GM21515 (cell line): ENCODE results near the gene PFDN5.
"Not testable (repeated sequence)": the region's sequence is repeated elsewhere in the genome, so short reads cannot be mapped to it uniquely, and the experiment has no call there.

Experiments used
- ATAC-seq: cut with Tn5 transposase; IDR thresholded peaks from one replicate; pipeline ENCODE4 v1.9.1; 2021; ENCODE audit not compliant: unreplicated experiment

PFDN5 gene

DNA sequence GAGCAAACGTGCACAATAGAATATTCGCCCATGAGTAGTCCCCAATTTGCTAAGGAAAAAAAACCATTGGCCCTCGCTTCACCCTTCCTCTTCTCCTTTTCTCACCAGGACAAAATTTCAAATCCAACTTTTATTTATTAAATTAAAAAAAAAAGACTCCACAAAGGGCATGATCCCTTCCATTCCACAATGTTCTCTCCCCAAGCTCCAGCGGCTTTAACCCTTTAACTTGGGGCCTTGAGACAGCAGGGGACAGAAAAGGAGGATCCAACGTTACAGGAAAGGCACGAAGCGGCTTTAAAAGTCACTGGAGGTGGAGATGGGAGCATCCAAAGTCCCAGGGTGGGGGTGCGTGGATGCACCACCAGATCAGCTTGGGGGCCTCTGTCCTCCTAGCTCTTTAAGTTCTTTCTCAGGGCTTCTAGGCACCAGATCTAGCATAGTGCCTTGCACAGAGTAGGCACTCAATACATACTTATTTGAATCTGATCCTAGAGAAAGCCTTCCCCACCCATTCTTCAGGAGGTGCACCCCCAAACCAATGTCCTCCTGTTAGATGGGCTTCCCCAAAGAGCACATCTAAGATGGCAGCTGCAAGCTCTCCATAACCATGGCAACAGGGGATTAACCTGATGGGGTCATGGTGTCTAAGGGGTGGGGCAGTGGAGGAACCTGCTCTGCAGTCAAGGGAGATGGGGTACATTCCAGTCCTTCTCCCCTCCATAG lies 31.3 kb downstream of the PFDN5 start:
- no peak for ATAC-seq

DNA sequence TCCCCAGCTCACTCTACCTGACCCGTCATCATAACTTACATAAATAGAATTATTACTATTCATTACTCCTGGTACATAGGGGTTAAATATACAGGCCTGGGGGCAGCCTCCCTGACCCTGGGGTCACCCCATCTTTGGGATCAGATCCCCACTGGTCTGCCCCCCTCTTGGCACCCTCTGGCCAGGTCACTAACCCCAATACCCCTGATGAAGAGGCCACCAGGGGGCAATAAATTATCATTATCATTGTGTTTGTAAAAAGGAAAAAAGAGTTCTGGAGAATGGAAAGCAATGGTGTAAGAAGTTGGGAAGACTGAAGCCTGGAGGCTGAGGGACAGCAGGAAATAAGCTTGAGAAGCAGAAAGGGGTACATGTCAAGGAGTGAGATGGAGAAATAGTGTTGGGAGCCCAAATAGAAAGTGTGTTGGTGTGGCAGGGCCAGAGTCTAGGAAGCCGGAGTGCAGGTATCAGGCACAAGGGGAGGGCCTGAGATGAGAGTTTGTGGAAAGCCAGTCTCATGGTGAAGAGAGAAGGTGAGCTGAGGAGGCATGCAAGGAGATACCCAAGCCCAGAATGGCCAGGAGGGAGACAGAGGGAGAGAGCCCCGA lies 32.2 kb downstream of the PFDN5 start:
- no peak for ATAC-seq

DNA sequence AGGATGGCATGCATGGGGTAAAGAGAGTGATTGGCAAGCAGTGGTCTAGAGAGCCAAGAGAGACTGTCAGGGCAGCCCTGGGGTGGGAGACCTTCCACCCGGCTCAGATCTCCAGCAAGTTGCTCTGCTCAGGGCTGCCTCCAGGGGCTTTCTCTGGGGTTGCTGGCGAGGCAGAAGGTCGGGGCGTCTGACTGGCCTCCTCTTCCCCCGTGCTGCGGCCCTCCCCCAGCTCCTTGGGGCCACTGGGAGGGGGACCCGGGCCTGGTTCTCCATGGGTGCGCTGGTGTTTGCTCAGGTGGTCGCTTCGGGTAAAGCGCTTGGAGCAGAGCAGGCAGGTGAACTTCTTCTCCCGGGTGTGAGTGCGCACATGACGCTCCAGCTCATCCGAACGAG lies 32.7 kb downstream of the PFDN5 start:
- ATAC-seq: no peak

DNA sequence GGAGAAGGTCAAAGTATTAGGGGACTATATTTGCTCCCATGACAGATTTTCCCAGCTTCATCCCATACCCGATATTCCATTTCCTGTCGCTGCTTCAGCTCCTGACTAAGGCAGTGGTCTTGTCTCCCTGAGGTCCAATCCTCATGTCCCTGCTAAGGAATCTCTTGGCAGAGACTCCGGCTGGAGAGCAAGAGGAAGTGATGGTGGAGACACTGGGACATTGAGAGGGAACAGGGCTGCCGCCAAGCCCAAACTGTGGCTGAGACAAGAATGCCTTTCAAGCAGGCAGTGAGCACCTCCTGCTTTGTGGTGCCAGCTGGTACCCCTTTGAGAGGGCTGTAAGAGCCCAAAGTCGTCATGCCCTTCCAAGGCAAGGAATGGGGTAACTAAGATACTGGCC lies 35.3 kb downstream of the PFDN5 start:
- no peak for ATAC-seq

DNA sequence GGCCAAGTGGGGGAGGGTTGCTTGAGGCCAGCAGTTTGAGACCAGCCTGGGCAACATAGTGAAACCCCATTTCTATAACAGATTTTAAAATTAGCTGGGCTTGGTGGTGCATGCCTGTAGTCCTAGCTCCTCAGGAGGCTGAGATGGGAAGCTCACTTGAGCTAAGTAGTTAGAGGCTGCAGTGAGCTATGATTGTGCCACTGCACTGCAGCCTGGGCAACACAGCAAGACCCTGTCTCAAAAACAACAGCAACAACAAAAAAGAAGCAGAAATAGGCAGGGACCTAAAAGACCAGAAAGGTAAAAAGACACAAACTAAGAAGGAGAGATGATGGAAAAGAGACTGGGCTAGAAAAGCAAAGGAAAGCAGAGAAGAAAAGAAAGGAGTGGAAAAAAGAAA lies 37.0 kb downstream of the PFDN5 start:
- not testable (repeated sequence) for ATAC-seq

DNA sequence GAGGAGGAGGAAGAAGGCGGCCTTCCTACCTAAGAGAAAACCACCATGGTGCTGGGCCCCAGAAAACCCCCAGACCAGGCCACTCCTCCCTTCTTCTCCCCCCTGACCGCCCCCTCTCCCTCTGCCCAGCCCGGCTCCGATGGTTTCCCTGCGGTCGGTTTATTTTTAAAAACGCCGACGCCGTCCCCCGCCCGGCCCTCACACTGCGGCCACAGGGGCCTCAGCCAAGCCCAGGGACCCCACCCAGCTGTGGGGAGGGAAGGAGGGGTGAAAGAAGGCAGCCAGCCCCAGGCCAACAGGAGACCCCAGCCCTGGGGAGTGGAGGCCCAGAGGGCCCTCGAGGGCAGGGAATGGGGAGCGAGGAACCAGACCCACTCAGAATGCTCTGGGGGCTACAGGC lies 37.4 kb downstream of the PFDN5 start:
- no peak for ATAC-seq

DNA sequence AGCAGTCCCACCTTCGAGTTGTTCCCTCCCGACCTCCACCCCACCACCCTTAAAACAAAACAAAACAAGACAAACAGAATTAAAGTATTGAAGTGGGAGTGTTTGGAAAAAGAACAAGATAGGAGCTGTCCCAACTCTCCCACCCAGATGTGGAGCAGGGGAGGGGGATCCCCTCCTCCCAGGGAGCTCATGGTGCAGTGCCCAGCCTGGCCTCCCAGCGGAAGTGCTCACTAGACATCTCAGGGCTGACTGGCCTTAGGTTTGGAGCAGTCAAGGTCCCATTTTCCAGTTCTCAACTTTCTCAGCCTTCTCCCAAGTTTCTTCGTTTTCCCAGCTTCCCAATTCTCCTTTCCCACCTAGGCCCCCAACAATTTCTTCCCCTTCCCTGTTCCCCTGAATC lies 37.9 kb downstream of the PFDN5 start:
- ATAC-seq: no peak

DNA sequence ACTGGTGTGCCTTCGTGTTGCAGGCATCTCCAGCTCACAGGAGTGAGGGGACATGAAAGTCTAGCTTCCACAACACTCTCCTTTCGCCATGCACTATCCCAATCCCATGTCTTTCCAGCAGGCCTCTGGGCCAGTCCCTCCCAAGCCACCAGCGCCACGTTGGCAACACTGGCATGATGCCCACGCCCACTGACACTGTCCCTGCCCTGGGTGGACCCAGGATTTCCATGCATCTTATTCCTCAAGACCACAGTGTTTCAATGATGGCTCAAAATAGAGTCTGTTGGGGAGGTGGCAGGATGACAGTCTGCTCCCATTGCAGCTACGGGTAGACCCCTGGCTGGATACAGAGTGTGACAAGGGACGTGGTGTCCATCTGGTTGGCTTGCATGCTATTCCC lies 38.5 kb downstream of the PFDN5 start:
- ATAC-seq: no peak

DNA sequence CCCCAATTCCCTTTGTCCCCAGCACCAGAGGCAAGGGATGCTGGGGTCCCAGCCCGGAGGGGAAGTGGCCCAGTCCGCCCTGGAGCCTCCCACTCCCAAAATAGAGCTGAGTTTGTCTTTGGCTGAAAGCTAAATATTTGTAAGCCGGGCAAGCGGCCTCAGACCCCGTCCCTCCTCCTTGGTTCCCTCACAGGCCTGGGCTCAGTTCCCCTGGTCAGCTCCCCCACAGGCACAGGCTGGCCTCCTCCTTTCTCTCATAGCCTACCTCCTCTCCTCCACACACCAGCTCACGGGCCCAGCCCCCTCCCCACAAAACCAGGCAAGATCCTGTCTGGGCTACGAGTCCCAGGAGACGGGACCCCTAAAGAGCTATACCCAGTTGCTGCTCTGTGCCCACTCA lies 39.5 kb downstream of the PFDN5 start:
- ATAC-seq: no peak

DNA sequence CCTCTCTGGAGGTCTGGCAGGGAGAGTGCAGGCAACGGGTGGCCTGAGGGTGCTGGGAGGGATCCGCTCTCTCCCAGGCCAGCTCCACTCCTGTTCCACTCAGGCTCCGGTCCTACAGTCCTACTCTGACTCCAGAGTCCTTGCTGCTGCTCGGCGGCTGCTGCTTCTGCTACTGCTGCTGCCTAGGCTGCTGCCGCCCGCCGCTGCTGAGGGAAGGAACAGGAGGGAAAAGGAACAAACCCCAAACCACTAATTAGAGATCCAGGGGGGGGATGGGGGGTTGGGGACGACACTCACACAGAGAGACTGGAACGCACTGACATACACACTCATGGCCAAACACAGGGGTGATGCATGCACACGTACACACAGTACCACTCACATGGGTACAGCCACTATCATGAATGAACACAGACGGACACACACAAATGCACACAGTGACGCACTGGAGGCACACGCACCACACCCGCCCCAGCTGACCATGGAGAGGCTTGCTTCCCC lies 40.9 kb downstream of the PFDN5 start, which contains the start of gene SP7:
SP7 (minus strand) TSS at position 174 of the 501 bp plus-strand sequence. CDS start 708 bp downstream, outside the sequence.
- ATAC-seq: no peak

DNA sequence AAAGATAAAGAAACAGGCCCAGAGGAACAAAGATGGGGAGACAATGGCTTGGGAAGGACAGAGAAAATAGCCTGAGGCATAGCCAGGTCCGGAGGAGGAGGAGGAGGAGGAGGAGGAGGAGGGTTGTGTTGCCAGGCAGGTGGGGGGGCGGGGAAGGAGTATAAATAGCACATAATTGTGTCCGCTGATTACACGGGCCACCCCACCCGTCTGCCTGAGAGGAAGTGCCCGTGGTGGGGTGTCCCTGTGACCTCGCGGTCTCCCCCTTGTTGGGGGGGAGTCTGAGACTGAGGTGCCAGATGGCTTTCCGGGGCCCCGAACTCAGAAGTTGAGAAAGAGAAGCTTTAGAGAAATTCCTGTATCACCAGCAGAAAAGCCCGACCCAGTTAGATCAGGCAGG lies 42.7 kb downstream of the PFDN5 start:
- no peak for ATAC-seq

DNA sequence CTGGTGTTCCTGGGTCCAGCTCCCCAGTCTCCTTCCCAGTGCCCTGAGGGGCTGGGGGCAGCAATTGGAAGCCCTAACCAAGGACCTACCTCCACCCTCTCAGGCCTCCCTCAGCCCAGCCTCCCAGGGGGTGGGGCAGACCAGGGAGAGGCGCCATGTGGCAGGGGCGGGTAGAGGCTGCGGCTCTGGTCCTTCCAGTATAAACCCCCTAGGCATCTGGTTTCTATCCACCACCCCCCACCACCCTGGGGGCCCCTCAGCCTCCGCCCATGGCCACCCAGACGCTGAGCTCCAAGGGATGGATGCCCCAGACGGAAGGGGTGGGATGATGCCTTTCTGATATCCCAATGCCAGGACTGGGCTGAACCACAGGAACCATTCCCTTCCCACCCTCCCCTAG lies 43.6 kb downstream of the PFDN5 start:
- no peak for ATAC-seq

DNA sequence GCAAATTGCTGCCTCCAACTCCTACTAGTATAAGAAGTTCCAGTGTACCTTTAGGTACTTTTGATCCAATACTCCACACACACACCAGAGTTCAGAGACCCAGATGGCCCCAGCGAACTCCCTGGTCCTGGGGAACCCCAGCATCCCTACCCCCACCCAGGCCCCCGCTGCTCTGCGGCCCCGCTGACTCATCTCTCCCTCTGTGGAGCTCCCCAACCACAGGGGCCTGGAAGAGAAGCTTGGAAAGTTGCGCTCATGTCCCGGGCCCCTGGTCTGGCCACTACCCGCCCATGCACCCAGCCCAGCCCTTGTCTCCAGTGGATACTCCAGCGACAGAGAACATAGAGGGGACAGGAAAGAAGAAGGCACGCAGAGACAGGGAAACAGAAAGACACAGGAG lies 45.1 kb downstream of the PFDN5 start:
- ATAC-seq: no peak

DNA sequence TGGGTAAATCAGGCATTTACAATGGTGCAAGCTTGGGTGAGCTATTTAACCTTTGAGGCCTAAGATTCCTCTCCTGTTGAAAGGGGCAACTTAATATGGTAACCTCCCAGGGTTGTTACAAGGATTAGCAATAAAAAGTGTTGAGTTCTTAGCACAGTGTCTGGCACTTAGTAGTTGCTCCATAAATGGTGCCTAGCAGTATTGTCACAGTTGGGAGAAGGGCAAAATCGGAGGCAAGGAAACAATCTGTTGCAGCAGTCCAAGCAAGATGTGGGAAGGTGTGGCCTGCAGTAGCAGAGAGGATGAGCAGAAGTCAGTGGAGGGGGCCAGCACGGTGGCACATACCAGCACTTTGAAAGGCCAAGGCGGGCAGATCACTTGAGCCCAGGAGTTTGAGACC lies 48.1 kb downstream of the PFDN5 start:
- no peak for ATAC-seq

DNA sequence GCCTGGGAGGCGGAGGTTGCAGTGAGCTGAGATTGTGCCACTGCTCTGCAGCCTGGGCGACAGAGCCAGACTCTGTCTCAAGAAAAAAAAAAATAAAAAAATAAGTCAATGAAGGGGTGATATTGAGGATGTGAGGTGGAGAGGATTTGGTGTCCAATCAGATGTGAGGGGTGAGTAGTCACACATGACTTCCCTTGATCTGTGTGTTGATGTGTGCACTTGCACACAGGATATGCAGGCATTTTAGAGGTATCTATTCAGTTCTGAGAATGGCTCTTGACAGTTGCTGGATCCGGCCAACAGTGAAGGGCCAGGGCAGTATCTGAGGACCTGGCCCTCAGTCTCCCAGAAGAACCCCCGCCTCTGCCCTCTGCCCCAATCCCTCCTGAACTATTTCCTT lies 48.6 kb downstream of the PFDN5 start:
- no peak for ATAC-seq

DNA sequence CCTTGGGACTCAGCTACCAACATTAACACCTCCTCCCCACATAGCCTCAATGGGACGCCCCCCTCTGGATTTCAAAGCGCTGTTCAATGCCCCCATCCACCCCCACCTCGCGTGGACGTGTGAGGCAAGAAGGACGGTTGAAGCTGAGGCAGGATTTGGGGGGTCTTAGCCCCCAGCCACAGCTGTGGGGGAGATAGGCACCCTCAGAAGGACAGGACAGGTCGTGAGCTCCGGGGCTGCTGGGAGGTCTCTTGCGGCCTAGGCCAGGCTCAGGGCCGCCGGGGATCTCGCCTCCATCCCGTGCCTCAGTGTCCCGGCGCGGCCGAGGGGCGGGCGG lies 49.1 kb downstream of the PFDN5 start:
- no peak for ATAC-seq

DNA sequence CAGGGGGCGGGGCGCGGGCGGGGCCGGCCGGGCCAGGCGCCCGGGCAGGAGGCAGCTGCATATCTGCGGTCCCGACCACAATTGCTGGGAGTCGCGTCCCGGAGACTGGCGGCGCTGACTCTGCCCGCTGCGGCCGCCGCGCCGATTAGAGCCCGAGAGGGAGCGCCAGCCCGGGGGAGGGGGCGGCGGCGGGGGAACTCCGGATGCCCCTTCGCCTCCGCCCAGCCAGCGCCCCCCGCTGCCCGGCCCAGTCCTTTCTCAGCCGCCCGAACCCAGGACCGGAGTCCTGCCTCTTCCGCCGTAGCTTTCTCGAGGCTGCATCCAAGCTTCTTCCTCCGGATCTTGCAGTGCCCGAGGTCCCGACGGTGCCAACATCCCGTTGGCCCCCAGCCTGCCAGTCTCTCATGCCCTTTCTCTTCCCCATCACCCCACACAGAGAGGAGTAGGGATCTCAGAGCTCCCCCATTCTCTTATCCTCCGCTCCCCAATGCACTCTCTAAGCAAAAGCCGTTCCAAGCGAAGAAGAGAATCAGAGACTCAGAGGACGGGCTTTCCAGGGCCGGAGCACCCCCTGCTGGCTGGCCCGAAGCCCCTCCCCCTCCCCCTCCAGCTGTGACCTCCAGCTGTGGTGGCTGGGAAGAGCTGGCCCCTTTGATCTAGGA lies 49.6 kb downstream of the PFDN5 start:
- ATAC-seq: peak; percentile 62

DNA sequence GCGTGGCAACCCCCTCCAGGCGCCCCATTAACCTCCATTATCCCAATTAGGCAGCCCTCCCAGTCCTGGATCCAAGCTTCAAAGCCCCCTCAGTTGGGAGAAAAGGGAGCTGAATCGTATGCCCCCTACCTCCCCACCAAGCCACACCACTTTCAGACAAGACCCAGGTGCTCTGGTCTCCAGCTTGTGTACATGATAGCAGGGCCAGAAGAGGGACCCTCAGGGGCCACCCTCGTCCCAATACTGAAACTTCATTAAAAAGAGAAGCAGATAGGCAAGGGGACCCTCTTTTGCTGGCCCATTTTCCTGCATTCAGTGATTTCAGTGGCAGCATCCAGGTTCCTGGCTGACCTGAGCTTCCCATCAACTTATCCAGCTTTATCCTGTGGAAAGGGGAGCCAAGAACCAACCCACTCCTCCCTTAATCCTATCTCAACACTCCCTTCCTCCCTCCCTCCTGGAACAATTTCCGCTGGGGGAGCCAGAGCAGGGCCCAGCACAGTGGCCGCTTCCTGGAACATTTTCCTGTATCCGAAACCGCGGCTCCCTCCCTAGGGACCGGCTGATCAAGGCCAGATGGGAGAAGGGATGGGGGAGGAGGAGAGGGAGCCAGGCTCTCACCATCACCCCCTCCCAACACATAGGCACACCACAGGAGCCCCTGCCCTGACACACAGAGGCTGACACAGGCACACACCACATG lies 50.3 kb downstream of the PFDN5 start:
- no peak for ATAC-seq

DNA sequence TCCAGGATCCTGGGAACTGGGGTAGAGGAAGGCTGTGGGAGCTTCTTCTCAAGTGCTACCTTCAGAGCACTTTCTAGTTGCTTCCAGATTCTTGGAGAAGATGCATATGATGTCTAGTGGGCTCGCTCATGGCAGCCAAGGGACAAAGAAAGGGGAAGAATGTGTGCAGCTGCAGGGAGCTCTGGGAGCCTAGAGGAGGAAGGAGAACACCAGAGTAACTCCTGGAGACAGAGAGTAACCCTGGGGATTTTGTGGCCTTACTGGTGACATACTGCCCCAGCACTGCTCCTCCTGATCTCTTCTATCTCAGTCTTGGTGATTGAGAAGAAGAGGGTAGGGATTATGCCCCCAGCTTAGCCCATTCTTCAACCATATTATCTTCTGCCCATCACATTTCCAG lies 51.1 kb downstream of the PFDN5 start:
- no peak for ATAC-seq

DNA sequence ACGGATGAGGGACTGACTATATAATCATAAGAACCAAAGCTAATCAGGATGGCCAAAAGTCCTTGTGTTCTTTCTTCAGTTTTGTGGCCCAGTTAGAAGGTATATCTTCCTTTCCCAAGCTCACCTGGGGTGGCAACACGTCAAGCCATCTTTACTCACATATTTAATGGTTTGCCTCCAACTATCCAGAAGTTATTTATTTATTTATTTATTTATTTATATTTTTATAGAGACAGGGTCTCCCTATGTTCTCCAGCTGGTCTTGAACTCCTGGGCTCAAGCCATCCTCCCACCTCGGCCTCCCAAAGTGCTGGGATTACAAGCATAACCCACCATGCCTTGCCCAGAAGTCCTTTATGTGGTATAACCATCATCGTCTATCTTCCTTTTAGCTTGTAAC lies 52.6 kb downstream of the PFDN5 start:
- no peak for ATAC-seq
